Dendritic cell treated with granulocyte-macrophage colony-stimulating factor and Interleukin-4, amounts not matched to agents 40 ng/mL and 50 ng/mL, for 4 days (primary cell): ENCODE results near the gene PSMC3IP.

Source experiments
- H3K27ac Mint-ChIP-seq: one replicate; pipeline ENCODE4 v1.8.0; 2022; ENCODE audit warnings: mild to moderate bottlenecking, mixed read lengths
- H3K27me3 Mint-ChIP-seq: one replicate; pipeline ENCODE4 v1.8.0; 2022; ENCODE audit warnings: mild to moderate bottlenecking, mixed read lengths
- H3K36me3 Mint-ChIP-seq: one replicate; pipeline ENCODE4 v1.8.0; 2022; ENCODE audit warnings: low read depth, mixed read lengths
- H3K4me1 Mint-ChIP-seq: one replicate; pipeline ENCODE4 v1.8.0; 2022; ENCODE audit warnings: low read depth, mixed read lengths
- H3K4me3 Mint-ChIP-seq: one replicate; pipeline ENCODE4 v1.8.0; 2022; ENCODE audit warnings: mild to moderate bottlenecking, moderate library complexity, mixed read lengths
- H3K9me3 Mint-ChIP-seq: one replicate; pipeline ENCODE4 v1.8.0; 2022; ENCODE audit warnings: mixed read lengths
- intact Hi-C: fragments of 100-400 bp; cut with micrococcal nuclease; formaldehyde crosslinking; loops from one replicate; pipeline ENCODE4 v1.15.0; 2022

PSMC3IP gene

DNA sequence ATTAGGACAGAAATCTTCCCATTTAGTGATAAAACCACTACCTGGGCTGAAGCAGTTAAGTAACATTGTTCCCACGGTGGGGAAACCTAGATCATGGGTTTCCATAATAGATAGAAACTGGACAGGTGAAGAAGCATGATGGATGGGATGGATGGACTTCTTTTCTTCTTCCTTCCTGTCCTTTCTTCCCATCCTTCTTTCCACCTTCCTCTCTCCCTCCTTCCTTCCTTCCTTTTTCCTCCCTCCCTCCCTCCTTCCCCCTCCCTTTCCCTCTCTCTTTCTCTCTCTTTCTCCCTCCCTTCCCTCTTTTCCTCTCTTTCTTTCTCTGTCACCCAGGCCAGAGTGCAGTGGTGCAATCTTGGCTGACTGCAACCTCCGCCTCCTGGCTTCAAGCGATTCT lies 3.1 kb downstream of the PSMC3IP start:
- intact Hi-C loops: no loop called here
- Mint-ChIP-seq H3K4me3 (no peak overlapping the region), H3K27ac (no peak overlapping the region), H3K27me3 (no peaks in the 10 kb centered on the region), H3K36me3 (peaks cover 84% of the 10 kb centered on the region), H3K4me1 (peaks cover 70% of the 10 kb centered on the region), H3K9me3 (no peaks in the 10 kb centered on the region)

GRCh38 chr17:42573095-42573494 lies 4.4 kb downstream of the PSMC3IP start:
- H3K4me1 Mint-ChIP-seq: peaks cover 73% of the 10 kb centered on the region
- intact Hi-C loops: no loop called here
- no peak overlapping the region for H3K27ac Mint-ChIP-seq

DNA sequence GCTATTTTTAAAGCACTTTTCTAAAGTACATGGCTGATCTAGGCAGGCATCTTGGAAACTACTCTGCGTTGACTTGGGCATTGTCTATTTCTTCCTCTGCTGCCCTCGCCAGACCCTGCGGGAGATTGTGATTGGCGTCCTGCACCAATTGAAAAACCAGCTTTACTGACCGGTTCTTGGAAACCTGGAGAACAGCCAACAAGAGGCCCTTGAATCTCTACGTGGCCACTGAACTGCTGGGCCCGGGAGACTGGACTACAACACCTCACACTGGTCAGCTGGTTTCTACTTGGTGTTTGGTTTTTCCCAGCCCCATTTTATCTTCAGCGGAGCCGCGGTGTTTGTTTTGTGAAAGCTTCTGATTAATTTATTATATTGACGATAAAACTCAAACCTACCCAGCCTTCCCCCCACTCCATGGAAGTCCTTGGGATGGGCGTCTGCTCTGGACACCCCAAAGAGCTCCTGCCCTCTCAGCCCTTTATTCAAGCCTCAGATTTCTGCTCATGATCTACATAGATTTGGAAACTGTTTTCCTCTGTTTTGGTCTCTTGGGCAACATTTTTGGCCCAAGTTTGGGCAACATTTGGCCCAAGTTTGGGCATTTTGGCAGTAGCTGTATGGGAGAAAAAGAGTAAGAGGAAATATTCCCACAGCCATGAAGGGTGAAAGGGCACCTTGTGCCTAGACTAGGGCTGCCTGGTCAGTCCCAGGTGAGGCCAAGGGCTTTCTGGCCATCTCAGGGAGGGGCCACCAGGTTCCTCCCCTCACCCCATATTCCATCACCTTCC lies 5.9 kb downstream of the PSMC3IP start:
- H3K4me3 Mint-ChIP-seq: no peak overlapping the region
- H3K4me1 Mint-ChIP-seq: peaks cover 66% of the 10 kb centered on the region
- no peaks in the 10 kb centered on the region for H3K9me3 Mint-ChIP-seq
- intact Hi-C loops: no loop called here
- no peak overlapping the region for H3K27ac Mint-ChIP-seq
- no peaks in the 10 kb centered on the region for H3K27me3 Mint-ChIP-seq
- peaks cover 98% of the 10 kb centered on the region for H3K36me3 Mint-ChIP-seq

More at GRCh38 chr17:42573095-42573494, 4.4 kb downstream of the PSMC3IP start:
- no peaks in the 10 kb centered on the region for H3K9me3 Mint-ChIP-seq
- no peaks in the 10 kb centered on the region for H3K27me3 Mint-ChIP-seq
- H3K4me3 Mint-ChIP-seq: no peak overlapping the region
- H3K36me3 Mint-ChIP-seq: peaks cover 94% of the 10 kb centered on the region

DNA sequence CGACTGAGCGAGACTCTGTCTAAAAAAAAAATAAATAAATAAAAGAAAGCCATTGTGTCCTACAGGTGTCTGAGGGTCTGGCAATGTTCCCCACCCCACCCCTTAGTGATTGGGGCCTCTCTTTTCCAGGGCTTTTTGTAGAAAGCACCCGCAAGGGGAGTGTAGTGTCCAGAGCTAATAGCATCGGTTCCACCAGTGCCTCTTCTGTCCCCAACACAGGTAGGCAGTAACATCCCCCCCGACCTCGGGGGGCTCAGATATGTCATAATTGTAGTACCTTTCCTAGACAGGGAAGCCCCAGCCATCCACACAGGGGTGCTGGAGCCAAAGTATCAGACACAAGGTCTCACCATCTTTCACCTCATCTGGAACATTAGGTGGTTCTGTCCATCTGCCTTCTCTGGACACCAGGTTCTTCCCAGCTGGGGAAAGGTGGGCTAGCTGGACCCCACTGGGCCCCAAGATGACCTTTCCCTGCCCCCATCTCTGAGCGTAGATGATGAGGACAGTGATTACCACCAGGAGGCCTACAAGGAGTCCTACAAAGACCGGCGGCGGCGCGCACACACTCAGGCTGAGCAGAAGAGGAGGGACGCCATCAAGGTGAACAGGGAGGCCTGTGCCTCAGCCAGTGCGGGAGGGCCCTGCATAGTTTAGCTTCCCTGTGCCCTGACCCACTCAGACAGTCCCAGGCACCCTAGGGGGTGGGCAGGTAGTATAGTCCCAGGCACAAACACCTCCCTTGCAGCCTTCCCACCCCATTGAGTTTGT lies 9.0 kb downstream of the PSMC3IP start:
- Mint-ChIP-seq H3K9me3 (no peaks in the 10 kb centered on the region), H3K27me3 (no peaks in the 10 kb centered on the region), H3K36me3 (peaks cover 98% of the 10 kb centered on the region), H3K4me1 (peaks cover 64% of the 10 kb centered on the region), H3K27ac (peak overlapping the region; percentile 71), H3K4me3 (peak overlapping the region; percentile 24)
- intact Hi-C loops: no loop called here

DNA sequence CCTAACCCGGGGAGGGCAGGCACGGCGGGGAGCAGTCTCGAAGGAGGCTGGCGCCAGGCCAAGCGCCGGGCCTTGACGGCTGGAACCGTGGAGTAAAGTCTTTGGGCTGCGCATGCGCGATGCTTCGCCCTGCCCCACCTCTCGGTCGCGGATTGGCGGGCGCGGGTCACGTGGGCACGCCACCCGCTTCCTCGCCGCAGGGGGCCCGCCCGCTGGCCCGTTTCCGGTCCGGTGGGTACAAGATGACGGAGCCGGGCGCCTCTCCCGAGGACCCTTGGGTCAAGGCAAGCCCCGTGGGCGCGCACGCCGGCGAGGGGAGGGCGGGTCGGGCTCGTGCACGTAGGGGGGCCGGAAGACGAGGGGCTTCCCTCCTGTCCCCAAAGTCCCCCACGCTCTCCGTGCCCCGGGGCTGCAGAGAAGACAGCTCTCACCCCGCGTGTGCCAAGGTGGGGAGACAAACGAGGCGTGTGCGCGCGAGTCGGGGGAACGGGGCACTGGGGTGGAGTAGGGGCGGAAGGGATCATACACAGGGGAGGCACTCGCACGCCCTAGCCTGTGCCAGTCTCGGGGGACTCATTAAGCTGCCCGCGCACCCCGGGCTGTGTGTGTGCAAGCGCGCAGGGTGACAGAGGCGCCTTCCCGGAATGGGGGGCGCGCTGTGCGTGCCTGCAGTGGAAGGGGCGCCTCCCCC lies 10.5 kb downstream of the PSMC3IP start, which contains the start of gene MLX:
Gene MLX (plus strand): TSS at position 218 of the 691 bp plus-strand sequence. CDS start 25 bp downstream, at position 243.
- no peaks in the 10 kb centered on the region for H3K9me3 Mint-ChIP-seq
- H3K27ac Mint-ChIP-seq: peak within 1 kb of the TSS; percentile 86
- intact Hi-C loops: loop anchor here (1.0 kb wide), 1 partner anchor 10 kb away; the partner anchor contains the start of gene PSMC3IP
- H3K36me3 Mint-ChIP-seq: peaks cover 98% of the 10 kb centered on the region
- H3K27me3 Mint-ChIP-seq: no peaks in the 10 kb centered on the region
- peaks cover 65% of the 10 kb centered on the region for H3K4me1 Mint-ChIP-seq
- H3K4me3 Mint-ChIP-seq: peak within 1 kb of the TSS; percentile 91

GRCh38 chr17:42566215-42566882 lies 11.2 kb downstream of the PSMC3IP start:
- peaks cover 72% of the 10 kb centered on the region for H3K4me1 Mint-ChIP-seq
- intact Hi-C loops: no loop called here
- H3K4me3 Mint-ChIP-seq: peak overlapping the region; percentile 91
- H3K9me3 Mint-ChIP-seq: no peaks in the 10 kb centered on the region
- peaks cover 97% of the 10 kb centered on the region for H3K36me3 Mint-ChIP-seq
- H3K27me3 Mint-ChIP-seq: no peaks in the 10 kb centered on the region
- H3K27ac Mint-ChIP-seq: peak overlapping the region; percentile 86

GRCh38 chr17:42565523-42566214 lies 11.9 kb downstream of the PSMC3IP start:
- peaks cover 90% of the 10 kb centered on the region for H3K36me3 Mint-ChIP-seq
- H3K4me1 Mint-ChIP-seq: peaks cover 68% of the 10 kb centered on the region
- intact Hi-C loops: no loop called here

GRCh38 chr17:42564815-42565522 lies 12.6 kb downstream of the PSMC3IP start:
- H3K9me3 Mint-ChIP-seq: no peaks in the 10 kb centered on the region
- H3K36me3 Mint-ChIP-seq: peaks cover 83% of the 10 kb centered on the region
- intact Hi-C loops: no loop called here
- no peak overlapping the region for H3K27ac Mint-ChIP-seq
- H3K4me1 Mint-ChIP-seq: peaks cover 71% of the 10 kb centered on the region
- H3K27me3 Mint-ChIP-seq: no peaks in the 10 kb centered on the region
- no peak overlapping the region for H3K4me3 Mint-ChIP-seq

More at GRCh38 chr17:42565523-42566214, 11.9 kb downstream of the PSMC3IP start:
- H3K4me3 Mint-ChIP-seq: no peak overlapping the region
- H3K27ac Mint-ChIP-seq: peak overlapping the region; percentile 86
- H3K27me3 Mint-ChIP-seq: no peaks in the 10 kb centered on the region
- H3K9me3 Mint-ChIP-seq: no peaks in the 10 kb centered on the region

DNA sequence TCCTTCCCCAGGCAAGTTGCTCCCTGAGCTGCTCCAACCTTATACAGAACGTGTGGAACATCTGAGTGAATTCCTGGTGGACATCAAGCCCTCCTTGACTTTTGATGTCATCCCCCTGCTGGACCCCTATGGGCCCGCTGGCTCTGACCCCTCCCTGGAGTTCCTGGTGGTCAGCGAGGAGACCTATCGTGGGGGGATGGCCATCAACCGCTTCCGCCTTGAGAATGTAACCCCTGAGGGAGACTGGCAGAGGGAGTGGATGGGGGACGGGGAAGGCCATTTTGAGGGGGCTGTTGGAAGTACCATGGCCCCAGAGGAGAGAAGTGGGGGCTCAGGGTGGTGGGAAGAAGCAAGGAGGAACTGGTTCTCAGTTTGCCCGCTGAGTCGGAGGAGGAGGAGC lies 13.6 kb downstream of the PSMC3IP start:
- peak overlapping the region; percentile 98 for H3K4me3 Mint-ChIP-seq
- intact Hi-C loops: no loop called here
- H3K27ac Mint-ChIP-seq: peak overlapping the region; percentile 97
- no peaks in the 10 kb centered on the region for H3K9me3 Mint-ChIP-seq
- H3K27me3 Mint-ChIP-seq: no peaks in the 10 kb centered on the region
- peaks cover 73% of the 10 kb centered on the region for H3K36me3 Mint-ChIP-seq
- H3K4me1 Mint-ChIP-seq: peaks cover 66% of the 10 kb centered on the region

- Mint-ChIP-seq H3K27me3 (no peaks in the 10 kb centered on the region), H3K4me1 (peaks cover 62% of the 10 kb centered on the region), H3K36me3 (peaks cover 69% of the 10 kb centered on the region), H3K9me3 (no peaks in the 10 kb centered on the region), H3K4me3 (peak overlapping the region; percentile 98), H3K27ac (peak overlapping the region; percentile 97)
- intact Hi-C loops: no loop called here
Observed at GRCh38 chr17:42563543-42563942, 14.0 kb downstream of the PSMC3IP start.

DNA sequence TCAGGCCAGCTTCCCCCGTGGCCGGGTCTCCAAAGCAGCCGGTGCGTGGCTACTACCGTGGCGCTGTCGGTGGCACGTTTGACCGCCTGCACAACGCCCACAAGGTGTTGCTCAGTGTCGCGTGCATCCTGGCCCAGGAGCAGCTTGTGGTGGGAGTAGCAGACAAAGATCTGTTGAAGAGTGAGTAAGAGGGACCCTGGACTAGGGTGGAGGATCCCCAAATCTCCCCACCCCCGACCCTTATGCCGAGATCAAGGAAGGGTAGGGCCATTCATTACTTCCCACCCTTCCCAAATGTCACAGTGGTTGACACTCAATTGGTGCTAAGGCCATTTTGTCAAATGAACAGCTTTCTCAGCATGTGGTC lies 14.4 kb downstream of the PSMC3IP start:
- Mint-ChIP-seq H3K4me1 (peaks cover 60% of the 10 kb centered on the region), H3K4me3 (peak overlapping the region; percentile 98), H3K36me3 (peaks cover 66% of the 10 kb centered on the region), H3K9me3 (no peaks in the 10 kb centered on the region), H3K27me3 (no peaks in the 10 kb centered on the region), H3K27ac (peak overlapping the region; percentile 97)
- intact Hi-C loops: no loop called here

DNA sequence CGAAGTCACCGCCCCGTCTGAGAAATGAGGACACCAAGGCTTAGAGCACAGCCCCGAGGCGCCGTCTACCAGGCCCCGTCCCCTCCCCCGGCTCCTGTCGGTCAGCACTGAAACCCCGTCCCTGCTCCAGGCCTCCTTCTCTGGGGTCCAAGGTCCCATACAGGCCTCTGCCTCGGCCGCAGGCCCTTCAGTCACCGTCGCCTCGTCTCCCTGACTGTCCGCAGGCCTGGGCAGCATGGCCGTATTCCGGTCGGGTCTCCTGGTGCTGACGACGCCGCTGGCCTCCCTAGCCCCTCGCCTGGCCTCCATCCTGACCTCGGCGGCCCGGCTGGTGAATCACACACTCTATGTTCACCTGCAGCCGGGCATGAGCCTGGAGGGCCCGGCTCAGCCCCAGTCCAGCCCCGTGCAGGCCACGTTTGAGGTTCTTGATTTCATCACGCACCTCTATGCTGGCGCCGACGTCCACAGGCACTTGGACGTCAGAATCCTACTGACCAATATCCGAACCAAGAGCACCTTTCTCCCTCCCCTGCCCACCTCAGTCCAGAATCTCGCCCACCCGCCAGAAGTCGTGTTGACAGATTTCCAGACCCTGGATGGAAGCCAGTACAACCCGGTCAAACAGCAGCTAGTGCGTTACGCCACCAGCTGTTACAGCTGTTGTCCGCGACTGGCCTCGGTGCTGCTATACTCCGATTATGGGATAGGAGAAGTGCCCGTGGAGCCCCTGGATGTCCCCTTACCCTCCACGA lies 15.0 kb downstream of the PSMC3IP start:
- H3K4me3 Mint-ChIP-seq: peak overlapping the region; percentile 98

More for the DNA sequence above, 15.0 kb downstream of the PSMC3IP start:
- H3K27ac Mint-ChIP-seq: peak overlapping the region; percentile 97
- no peaks in the 10 kb centered on the region for H3K9me3 Mint-ChIP-seq
- peaks cover 61% of the 10 kb centered on the region for H3K36me3 Mint-ChIP-seq
- no peaks in the 10 kb centered on the region for H3K27me3 Mint-ChIP-seq
- peaks cover 55% of the 10 kb centered on the region for H3K4me1 Mint-ChIP-seq
- intact Hi-C loops: no loop called here
